NCI-H2029 treated with DMSO at 0.1 percent for 48 hours (cell line): ENCODE data around the gene PID1.

Source experiments
- DNase-seq: peaks from one replicate; lab custom pipeline; 2025; lab: John Stamatoyannopoulos, UW

The PID1 gene

GRCh38 chr2:229073935-229074334, 197.2 kb downstream of the PID1 start:
- DNase-seq, result no peak

GRCh38 chr2:229071292-229071976, 199.7 kb downstream of the PID1 start:
- DNase-seq, result no peak

- DNase-seq, result no peak
Measured at GRCh38 chr2:229066121-229066715, 204.9 kb downstream of the PID1 start.

- DNase-seq, result no peak
Measured at GRCh38 chr2:229064749-229065148, 206.3 kb downstream of the PID1 start.

GRCh38 chr2:229060147-229060546, 210.9 kb downstream of the PID1 start:
- no peak for DNase-seq

GRCh38 chr2:229059331-229060033, 211.6 kb downstream of the PID1 start:
- DNase-seq, result no peak

GRCh38 chr2:229057976-229058553, 213.0 kb downstream of the PID1 start:
- DNase-seq, result no peak

- DNase-seq, result no peak
Measured at GRCh38 chr2:229054311-229054710, 216.8 kb downstream of the PID1 start.

GRCh38 chr2:229051798-229052197, 219.3 kb downstream of the PID1 start:
- no peak for DNase-seq

GRCh38 chr2:229050133-229050532, 221.0 kb downstream of the PID1 start:
- DNase-seq, result no peak

GRCh38 chr2:229048134-229048533, 223.0 kb downstream of the PID1 start:
- no peak for DNase-seq

- DNase-seq, result no peak
Measured at GRCh38 chr2:229045671-229046070, 225.4 kb downstream of the PID1 start.

- DNase-seq, result no peak
Measured at GRCh38 chr2:229044581-229044980, 226.5 kb downstream of the PID1 start.

- no peak for DNase-seq
Measured at GRCh38 chr2:229043681-229044080, 227.4 kb downstream of the PID1 start.

- no peak for DNase-seq
Measured at GRCh38 chr2:229042349-229042748, 228.7 kb downstream of the PID1 start.

- DNase-seq, result no peak
Measured at GRCh38 chr2:229041691-229042090, 229.4 kb downstream of the PID1 start.

GRCh38 chr2:229037621-229038020, 233.5 kb downstream of the PID1 start:
- no peak for DNase-seq

GRCh38 chr2:229033816-229034215, 237.3 kb downstream of the PID1 start:
- no peak for DNase-seq

GRCh38 chr2:229032608-229033234, 238.4 kb downstream of the PID1 start:
- DNase-seq, result no peak

- DNase-seq, result no peak
Measured at GRCh38 chr2:229027353-229028105, 243.6 kb downstream of the PID1 start.

GRCh38 chr2:229025653-229026052, 245.4 kb downstream of the PID1 start:
- no peak for DNase-seq

GRCh38 chr2:229022652-229023051, 248.4 kb downstream of the PID1 start:
- no peak for DNase-seq
